K562 (cell line): Measurements from ENCODE around the gene SLAMF7. TPM values are rescaled to one million over a fixed set of nuclear protein-coding genes. Genes with fewer than 3 reads are reported as not detected.

Source experiments
- ATAC-seq: fragments of 200-7000 bp; cut with Tn5 transposase; 3 replicates; pipeline ENCODE4 v1.9.1; 2020; ENCODE audit warnings: moderate library complexity
- BruUV-seq: library from RNA; stranded (reverse); fragments of 400-500 nt; replicated peaks from 2 replicates; lab custom pipeline; 2021; lab: Mats Ljungman, UMichigan
- CTCF ChIA-PET: fragments of 300-600 bp; formaldehyde crosslinking; extraction: SDS; loops from one replicate; lab custom pipeline; 2021; ENCODE audit warnings: low intra/inter-chr PET ratio; lab: Yijun Ruan, JAX
- POLR2A ChIA-PET: fragments of 300-600, 350-650 bp; sonication (Branson Sonifier 250); formaldehyde crosslinking; extraction: SDS; loops from one replicate; lab custom pipeline; 2021; ENCODE audit warnings: antibody characterized with exemption, inconsistent platforms; lab: Yijun Ruan, JAX
- DNase-seq, 4 experiments: peaks; one replicate each; pipeline versions ENCODE4 v3.0.0 to v3.0.0-alpha.2; 2011 to 2018; ENCODE audit warnings: low spot score in 3 of 4, mixed read lengths in 3 of 4; ENCODE audit errors: extremely low read depth in 1 of 4
- FAIRE-seq: peaks from 2 replicates; lab custom pipeline; 2011; peaks lifted over from hg19 to GRCh38; lab: Jason Lieb, UNC
- H2AFZ ChIP-seq: 2 replicates; pipeline ENCODE4 v1.6.0; 2011; ENCODE audit warnings: low read depth, low read length, control low read depth, inconsistent platforms
- H3K27ac ChIP-seq: fragments of 200-600 bp; 3 replicates; pipeline ENCODE4 v1.8.0; 2011; ENCODE audit warnings: low read depth, mild to moderate bottlenecking, control low read depth, inconsistent platforms, low read length, moderate library complexity, mixed read lengths; ENCODE audit errors: extremely low read depth
- H3K27me3 ChIP-seq, 2 experiments: fragments of 300-600 bp in 1 of 2; 2 replicates in 1 of 2; 3 replicates in 1 of 2; pipeline versions ENCODE4 v1.6.0 to v1.8.0; 2011; ENCODE audit warnings: inconsistent platforms in 2 of 2, low read length in 2 of 2, mild to moderate bottlenecking in 1 of 2, mixed read lengths in 1 of 2, moderate library complexity in 1 of 2; ENCODE audit not compliant: control insufficient read depth in 2 of 2, insufficient read depth in 2 of 2
- H3K36me3 ChIP-seq: fragments of 300-600 bp; 3 replicates; pipeline ENCODE4 v1.8.0; 2011; ENCODE audit warnings: mild to moderate bottlenecking, low read length, inconsistent platforms; ENCODE audit not compliant: control insufficient read depth, insufficient read depth
- H3K4me1 ChIP-seq, 2 experiments: fragments of 200-600 bp in 1 of 2; replicated peaks in 1 of 2; 2 replicates in 1 of 2; 3 replicates in 1 of 2; pipeline versions ENCODE4 v1.5.1 to v1.8.0; 2011; ENCODE audit warnings: inconsistent platforms in 2 of 2, low read length in 2 of 2, mild to moderate bottlenecking in 1 of 2, mixed read lengths in 1 of 2, moderate library complexity in 1 of 2; ENCODE audit not compliant: control insufficient read depth in 2 of 2, insufficient read depth in 2 of 2
- H3K4me2 ChIP-seq: 2 replicates; pipeline ENCODE4 v1.6.1; 2011; ENCODE audit warnings: low read length, control low read depth, inconsistent platforms, mixed read lengths; ENCODE audit not compliant: insufficient read depth
- H3K4me3 ChIP-seq: fragments of 200-600 bp; sonication (generic), shearing (Covaris generic); 2 replicates; pipeline ENCODE4 v1.5.1; 2016; ENCODE audit warnings: control low read depth, inconsistent platforms
- H3K79me2 ChIP-seq: fragments of 200-600 bp; 3 replicates; pipeline ENCODE4 v1.8.0; 2011; ENCODE audit warnings: low read length, inconsistent platforms; ENCODE audit not compliant: control insufficient read depth, insufficient read depth
- H3K9ac ChIP-seq, 2 experiments: 2 replicates each; pipeline versions ENCODE4 v1.6.0 to v1.6.1; 2011; ENCODE audit warnings: low read depth in 2 of 2, low read length in 2 of 2, control low read depth in 1 of 2, inconsistent platforms in 1 of 2, mild to moderate bottlenecking in 1 of 2, mixed read lengths in 1 of 2; ENCODE audit not compliant: insufficient read depth in 1 of 2
- H3K9me1 ChIP-seq: one replicate; pipeline ENCODE4 v1.6.0; 2011; ENCODE audit warnings: inconsistent platforms, mild to moderate bottlenecking, low read length, moderate library complexity; ENCODE audit not compliant: control insufficient read depth, insufficient read depth
- H3K9me3 ChIP-seq: replicated peaks from 2 replicates; pipeline ENCODE4 v1.5.1; 2011; ENCODE audit warnings: low read depth, low read length, inconsistent platforms; ENCODE audit not compliant: control insufficient read depth, insufficient read depth
- H4K20me1 ChIP-seq: replicated peaks from 2 replicates; pipeline ENCODE4 v1.6.1; 2011; ENCODE audit warnings: low read length, inconsistent platforms, mixed read lengths; ENCODE audit not compliant: control insufficient read depth, insufficient read depth
- BACH1 ChIP-seq: fragments of 200-800 bp; sonication (Bioruptor generic); IDR thresholded peaks from 2 replicates; pipeline ENCODE4 v1.6.1; 2016; ENCODE audit warnings: missing genetic modification characterization, missing compliant biosample characterization
- BRD4 ChIP-seq: fragments of 200-600 bp; sonication (generic); IDR thresholded peaks from 2 replicates; pipeline ENCODE4 v1.6.1; 2017; ENCODE audit warnings: inconsistent platforms
- CBFA2T2 ChIP-seq: fragments of 450-650 bp; conservative IDR thresholded peaks from 2 replicates; pipeline ENCODE4 v1.6.1; 2017; ENCODE audit warnings: mild to moderate bottlenecking
- HDAC6 ChIP-seq: IDR thresholded peaks from 2 replicates; pipeline ENCODE4 v1.6.1; 2012; ENCODE audit warnings: low read depth, mild to moderate bottlenecking, control low read depth, inconsistent platforms, low read length, moderate library complexity
- HNRNPH1 ChIP-seq: fragments of 200-400 bp; formaldehyde crosslinking; optimal IDR thresholded peaks from 2 replicates; pipeline ENCODE3; 2017; ENCODE audit warnings: low read depth, mild to moderate bottlenecking, low read length, moderate library complexity
- NCOR1 ChIP-seq: fragments of 450-650 bp; IDR thresholded peaks from 2 replicates; pipeline ENCODE4 v1.6.1; 2016; ENCODE audit warnings: mild to moderate bottlenecking, moderate library complexity
- XRCC4 ChIP-seq: IDR thresholded peaks from one replicate; pipeline ENCODE4 v1.6.1; 2011; ENCODE audit not compliant: insufficient read depth, insufficient read length; ENCODE audit errors: extremely low read depth
- ZNF551 ChIP-seq: fragments of 250-450 bp; sonication (Bioruptor Pico); IDR thresholded peaks from 2 replicates; pipeline ENCODE4 v1.5.0; 2021; ENCODE audit warnings: mild to moderate bottlenecking, moderate library complexity
- WGBS: fragments of 100-300 bp; shearing (Covaris generic); methylation state at CpG from one replicate; pipeline ENCODE4 v1.1.6; 2016; ENCODE audit warnings: low coverage, mixed read lengths; ENCODE audit not compliant: insufficient coverage; ENCODE audit errors: missing lambda C conversion rate; 5-methylcytosine and 5-hydroxymethylcytosine counted together
- in situ Hi-C: fragments of 300-500 bp; cut with MboI; formaldehyde crosslinking; loops from 4 replicates; pipeline ENCODE4 v1.15.0; 2018; ENCODE audit warnings: inconsistent platforms, mixed read lengths
- intact Hi-C: fragments of 100-400 bp; cut with micrococcal nuclease; formaldehyde crosslinking; loops from 2 replicates; pipeline ENCODE4 v1.14.2; 2022
- polyA plus RNA-seq, 8 experiments: library from polyadenylated mRNA; depleted of rRNA in 4 of 8; stranded (reverse) in 5 of 8; unstranded in 3 of 8; fragments of >200 nt; fragmentation: Nextera tagmentation in 2 of 8; fragmentation: Illumina TruSeq in 1 of 8; extraction: Ambion mirVana in 2 of 8; extraction: Trizol in 1 of 8; gene quantifications; 2 replicates each; pipeline versions ENCODE4 v1.2.1 to v1.2.3, GENCODE V29; 2011 to 2014; ENCODE audit warnings: inconsistent platforms in 1 of 8, missing spikeins in 1 of 8
- total RNA-seq, 7 experiments: library from RNA; depleted of rRNA in 6 of 7; stranded (reverse); fragments of >200 nt in 6 of 7; fragmentation: Illumina TruSeq in 2 of 7; extraction: Trizol in 2 of 7; gene quantifications; 2 replicates each; pipeline versions ENCODE4 v1.2.1 to v1.2.3, GENCODE V29; 2011 to 2021; ENCODE audit warnings: low replicate concordance in 1 of 7
- TF ChIP-seq, protein P1 (sequence below): sonication (generic); formaldehyde crosslinking; IDR thresholded peaks from 2 replicates; pipeline ENCODE4 v1.9.0; 2022; ENCODE audit warnings: mild to moderate bottlenecking, missing genetic modification reagents

Gene SLAMF7
- total and polyA plus RNA-seq, 9 of the 15 experiments (the other 6 are each of a cell fraction or from before 2014, with no cell fraction given), result 0.11 to 1.2 (median 0.22) TPM; not detected in 2

DNA sequence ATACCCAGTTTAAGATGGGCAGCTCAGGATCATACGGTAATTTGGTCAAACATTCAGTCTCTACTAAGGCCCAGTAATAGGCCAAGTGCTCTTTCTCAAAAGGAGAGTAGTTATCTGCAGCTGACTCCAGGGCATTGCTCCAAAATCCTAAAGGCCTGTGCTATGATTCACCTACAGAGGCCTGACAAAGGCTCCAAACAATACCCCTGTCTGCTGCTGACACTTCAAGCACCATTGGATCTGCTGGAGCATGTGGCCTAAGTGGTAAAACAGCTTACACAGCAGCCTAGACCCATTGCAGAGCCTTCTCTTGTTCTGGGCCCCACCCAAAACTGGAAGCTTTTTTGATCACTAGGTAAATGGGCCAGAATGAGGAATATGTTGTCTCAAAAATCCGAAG is 22.8 kb downstream of the SLAMF7 start:
- CTCF ChIA-PET, result no interaction called here
- no peaks in the 10 kb centered on the region for H3K79me2 ChIP-seq
- WGBS, result 0% methylated on average over 2 of the region's 2 CpGs
- BruUV-seq, result no TSS peak
- no peaks in the 10 kb centered on the region for H3K9me1 ChIP-seq
- intact Hi-C loops, result loop anchor here (10.0 kb wide), 1 partner anchor 137 kb away; no protein-coding TSS in a partner anchor
- no peak overlapping the region for H2AFZ ChIP-seq
- H3K9ac ChIP-seq, result no peak overlapping the region
- H3K36me3 ChIP-seq, result no peaks in the 10 kb centered on the region
- no peak for FAIRE-seq
- no peak for TF ChIP-seq BACH1 (tag)
- TF ChIP-seq ZNF551 (CRISPR knock-in tag), result no peak
- no peak for TF ChIP-seq CBFA2T2
- TF ChIP-seq HNRNPH1, result no peak
- no peak for TF ChIP-seq XRCC4
- no peak for TF ChIP-seq HDAC6
- TF ChIP-seq, protein P1, sequence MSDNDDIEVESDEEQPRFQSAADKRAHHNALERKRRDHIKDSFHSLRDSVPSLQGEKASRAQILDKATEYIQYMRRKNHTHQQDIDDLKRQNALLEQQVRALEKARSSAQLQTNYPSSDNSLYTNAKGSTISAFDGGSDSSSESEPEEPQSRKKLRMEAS (CRISPR knock-in tag), result no peak
- no peak for TF ChIP-seq NCOR1
- no peak for TF ChIP-seq BRD4
- TF ChIP-seq, all 486 proteins: peak for 0
- H3K27ac ChIP-seq, result no peak overlapping the region
- no peaks in the 10 kb centered on the region for H3K9me3 ChIP-seq
- H3K4me1 ChIP-seq, result no peaks in the 10 kb centered on the region
- ATAC-seq (no peak), DNase-seq (no peak)
- no peaks in the 10 kb centered on the region for H4K20me1 ChIP-seq
- POLR2A ChIA-PET, result interaction anchor here (0.7 kb wide), 1 partner anchor 91 kb away, joined by 3 read pairs; no protein-coding TSS in a partner anchor
- H3K27me3 ChIP-seq, result no peaks in the 10 kb centered on the region; a peak in 1 of 5 replicates
- no peak overlapping the region for H3K4me3 ChIP-seq
- H3K4me2 ChIP-seq, result no peak overlapping the region
- in situ Hi-C loops, result no loop called here
